ENCODE measurements around the gene SAMD8. TPM values are rescaled to one million over a fixed set of nuclear protein-coding genes. Genes with fewer than 3 reads are reported as not detected.

The SAMD8 gene
- polyA plus RNA-seq, 1 experiment: 32.2 TPM

GRCh38 chr10:75207079-75207856, 95.8 kb downstream of the SAMD8 start:
- POLR2A ChIA-PET: interaction anchor here (0.6 to 5.4 kb wide), 3 partner anchors 8 to 939 kb away, joined by 4 to 49 read pairs (median 6); no protein-coding TSS in a partner anchor
- H3K9me3 ChIP-seq (ENCODE audit: control insufficient read depth, insufficient read depth, low read length): no peaks in the 10 kb centered on the region
- CTCF ChIA-PET: interaction anchor here (0.6 to 0.9 kb wide), 2 partner anchors 16 to 22 kb away, joined by 4 read pairs; no protein-coding TSS in a partner anchor
- DNase-seq (ENCODE audit: low read depth, low spot score): no peak
- H3K27me3 ChIP-seq (ENCODE audit: control insufficient read depth, insufficient read depth, low read length): no peaks in the 10 kb centered on the region
- no peak overlapping the region for H3K4me3 ChIP-seq (ENCODE audit: low read depth, low read length)
- peak overlapping the region; percentile 53 for H3K27ac ChIP-seq (ENCODE audit: low read depth, low read length)
- TF ChIP-seq CTCF (IDR thresholded peaks at IDR 0.05; ENCODE audit: low read depth, low read length): no peak

GRCh38 chr10:75207857-75208144, 96.3 kb downstream of the SAMD8 start:
- Histone ChIP-seq H3K9me3 (ENCODE audit: control insufficient read depth, insufficient read depth, low read length) (no peaks in the 10 kb centered on the region), H3K27me3 (ENCODE audit: control insufficient read depth, insufficient read depth, low read length) (no peaks in the 10 kb centered on the region), H3K27ac (ENCODE audit: low read depth, low read length) (peak overlapping the region; percentile 54), H3K4me3 (ENCODE audit: low read depth, low read length) (no peak overlapping the region)
- no peak for DNase-seq (ENCODE audit: low read depth, low spot score)
- TF ChIP-seq CTCF (IDR thresholded peaks at IDR 0.05; ENCODE audit: low read depth, low read length): no peak
- ChIA-PET POLR2A (interaction anchor here (0.9 to 5.4 kb wide), 3 partner anchors 8 to 18 kb away, joined by 3 to 49 read pairs (median 6); no protein-coding TSS in a partner anchor), CTCF (interaction anchor here (0.9 kb wide), 1 partner anchor 16 kb away, joined by 4 read pairs; no protein-coding TSS in a partner anchor)

DNA sequence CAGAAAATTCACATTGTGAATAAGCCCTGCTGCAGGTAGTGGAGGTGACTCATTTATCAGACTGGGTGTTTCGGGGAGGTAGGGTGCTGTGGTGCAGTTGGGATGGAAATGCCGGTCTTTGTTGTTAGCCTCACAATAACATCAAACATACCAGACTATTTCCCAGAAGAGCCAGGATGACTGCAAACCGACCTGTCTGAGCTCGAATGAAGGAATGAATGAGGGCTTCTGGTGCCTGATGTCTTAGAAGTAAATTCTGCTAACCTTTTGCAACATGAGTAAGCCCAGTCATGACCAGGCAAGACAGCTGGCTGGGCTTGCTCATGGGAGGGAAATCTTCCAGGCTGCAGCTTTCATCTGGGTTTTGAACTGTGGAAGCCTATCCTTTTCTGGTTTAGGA, 96.7 kb downstream of the SAMD8 start:
- CTCF ChIA-PET: interaction anchor here (0.9 kb wide), 1 partner anchor 17 kb away, joined by 4 read pairs; no protein-coding TSS in a partner anchor
- peak overlapping the region; percentile 54 for H3K27ac ChIP-seq (ENCODE audit: low read depth, low read length)
- POLR2A ChIA-PET: interaction anchor here (0.6 to 5.4 kb wide), 4 partner anchors 9 to 17 kb away, joined by 3 to 49 read pairs (median 6); no protein-coding TSS in a partner anchor

DNA sequence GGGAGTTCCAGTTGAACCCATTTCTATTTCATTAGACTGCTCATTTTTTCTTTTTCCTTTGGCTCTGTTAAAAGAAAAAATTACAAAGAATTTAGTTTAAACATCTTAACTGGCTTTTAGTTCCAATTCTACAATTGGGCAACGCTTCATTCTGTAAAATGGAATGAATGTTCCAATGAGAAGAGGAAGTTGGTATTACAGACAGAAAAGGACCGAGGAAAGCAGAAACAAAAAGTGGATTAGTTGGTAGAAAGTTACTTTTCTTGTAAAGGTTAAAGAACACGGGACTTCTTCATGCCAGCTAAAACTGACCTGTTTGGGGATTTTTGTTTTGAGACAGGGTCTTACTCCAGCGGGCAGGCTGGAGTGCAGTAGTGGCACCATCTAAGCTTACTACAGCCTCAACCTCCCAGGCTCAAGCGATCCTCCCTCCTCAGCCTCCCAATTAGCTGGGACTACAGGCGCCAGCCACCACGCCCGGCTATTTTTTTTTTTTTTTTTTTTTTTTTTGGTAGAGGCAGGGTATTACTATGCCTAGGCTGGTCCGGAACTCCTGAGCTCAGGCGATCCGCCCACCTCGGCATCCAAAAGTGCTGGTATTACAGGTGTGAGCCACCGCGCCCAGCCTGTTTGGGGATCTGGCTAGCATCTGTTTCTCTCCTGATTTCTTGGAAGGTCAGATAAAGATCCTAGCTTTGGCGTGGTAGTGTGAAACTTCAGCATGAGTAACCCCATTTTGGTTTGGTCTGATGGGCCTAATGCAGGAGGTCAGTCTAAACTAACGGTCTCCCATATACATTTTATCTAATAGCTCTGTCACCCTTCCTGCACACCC, 97.8 kb downstream of the SAMD8 start:
- H3K27me3 ChIP-seq (ENCODE audit: control insufficient read depth, insufficient read depth, low read length): no peaks in the 10 kb centered on the region
- POLR2A ChIA-PET: interaction anchor here (0.6 to 5.4 kb wide), 7 partner anchors 8 to 98 kb away, joined by 3 to 49 read pairs (median 5); partner anchors contain the start of gene SAMD8
- peak overlapping the region; percentile 99 for H3K27ac ChIP-seq (ENCODE audit: low read depth, low read length)
- H3K4me3 ChIP-seq (ENCODE audit: low read depth, low read length): peak overlapping the region; percentile 74
- DNase-seq (ENCODE audit: low read depth, low spot score): no peak
- CTCF ChIA-PET: interaction anchor here (0.6 kb wide), 4 partner anchors 9 to 279 kb away, joined by 3 to 8 read pairs (median 6); no protein-coding TSS in a partner anchor
- no peaks in the 10 kb centered on the region for H3K9me3 ChIP-seq (ENCODE audit: control insufficient read depth, insufficient read depth, low read length)
- TF ChIP-seq CTCF (IDR thresholded peaks at IDR 0.05; ENCODE audit: low read depth, low read length): no peak

More for the DNA sequence above, 96.7 kb downstream of the SAMD8 start:
- no peaks in the 10 kb centered on the region for H3K27me3 ChIP-seq (ENCODE audit: control insufficient read depth, insufficient read depth, low read length)
- no peak overlapping the region for H3K4me3 ChIP-seq (ENCODE audit: low read depth, low read length)
- TF ChIP-seq CTCF (IDR thresholded peaks at IDR 0.05; ENCODE audit: low read depth, low read length): no peak
- no peak for DNase-seq (ENCODE audit: low read depth, low spot score)
- H3K9me3 ChIP-seq (ENCODE audit: control insufficient read depth, insufficient read depth, low read length): no peaks in the 10 kb centered on the region

All from AG04450 (cell line).